PFSK-1 (cell line): ENCODE measurements around the gene CPSF3.

ENCODE experiments used
- FOXP2 ChIP-seq: optimal IDR thresholded peaks from 2 replicates; pipeline ENCODE3; 2011; ENCODE audit warnings: borderline replicate concordance, control low read depth, inconsistent platforms; ENCODE audit not compliant: insufficient read depth; ENCODE audit errors: extremely low read length, extremely low read depth
- POLR2AphosphoS5 ChIP-seq: IDR thresholded peaks from 2 replicates; pipeline ENCODE4 v1.6.1; 2012; ENCODE audit warnings: low read depth, mild to moderate bottlenecking, control low read depth, low read length, moderate library complexity
- SIN3A ChIP-seq: IDR thresholded peaks from 2 replicates; pipeline ENCODE4 v1.6.1; 2012; ENCODE audit warnings: mild to moderate bottlenecking, low read length, moderate library complexity, borderline replicate concordance; ENCODE audit not compliant: insufficient read depth
- TAF1 ChIP-seq: IDR thresholded peaks from 2 replicates; pipeline ENCODE4 v1.6.1; 2012; ENCODE audit warnings: low read length, control low read depth, borderline replicate concordance; ENCODE audit not compliant: insufficient read depth
- TF ChIP-seq, protein P1 (sequence below), 2 experiments: IDR thresholded peaks; 2 replicates each; pipeline versions ENCODE4 v1.6.1 to v1.8.0; 2011 to 2012; ENCODE audit warnings: low read depth in 2 of 2, low read length in 2 of 2, control low read depth in 1 of 2, inconsistent platforms in 1 of 2, mild to moderate bottlenecking in 1 of 2, moderate library complexity in 1 of 2; ENCODE audit not compliant: insufficient read depth in 1 of 2

DNA sequence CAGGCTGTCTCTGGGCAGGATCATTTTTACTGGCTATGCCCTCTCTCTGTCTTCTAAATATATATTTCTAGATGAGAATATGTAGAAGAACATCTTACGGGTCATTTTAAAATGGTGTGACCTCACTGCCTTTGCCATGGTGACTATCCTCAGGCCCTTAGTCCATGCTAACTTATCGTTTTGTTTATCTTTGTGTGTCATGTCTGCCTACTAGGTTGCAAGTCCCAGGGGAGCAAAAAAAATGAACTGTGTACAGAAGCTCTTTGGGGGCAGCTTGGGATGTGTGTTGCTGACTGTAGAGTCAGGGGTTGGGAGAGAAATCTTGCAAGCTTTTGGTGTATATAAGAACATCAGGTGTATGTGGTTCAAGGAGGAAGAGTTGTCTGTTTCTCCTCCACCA lies 11.0 kb downstream of the CPSF3 start:
- TF ChIP-seq, protein P1, sequence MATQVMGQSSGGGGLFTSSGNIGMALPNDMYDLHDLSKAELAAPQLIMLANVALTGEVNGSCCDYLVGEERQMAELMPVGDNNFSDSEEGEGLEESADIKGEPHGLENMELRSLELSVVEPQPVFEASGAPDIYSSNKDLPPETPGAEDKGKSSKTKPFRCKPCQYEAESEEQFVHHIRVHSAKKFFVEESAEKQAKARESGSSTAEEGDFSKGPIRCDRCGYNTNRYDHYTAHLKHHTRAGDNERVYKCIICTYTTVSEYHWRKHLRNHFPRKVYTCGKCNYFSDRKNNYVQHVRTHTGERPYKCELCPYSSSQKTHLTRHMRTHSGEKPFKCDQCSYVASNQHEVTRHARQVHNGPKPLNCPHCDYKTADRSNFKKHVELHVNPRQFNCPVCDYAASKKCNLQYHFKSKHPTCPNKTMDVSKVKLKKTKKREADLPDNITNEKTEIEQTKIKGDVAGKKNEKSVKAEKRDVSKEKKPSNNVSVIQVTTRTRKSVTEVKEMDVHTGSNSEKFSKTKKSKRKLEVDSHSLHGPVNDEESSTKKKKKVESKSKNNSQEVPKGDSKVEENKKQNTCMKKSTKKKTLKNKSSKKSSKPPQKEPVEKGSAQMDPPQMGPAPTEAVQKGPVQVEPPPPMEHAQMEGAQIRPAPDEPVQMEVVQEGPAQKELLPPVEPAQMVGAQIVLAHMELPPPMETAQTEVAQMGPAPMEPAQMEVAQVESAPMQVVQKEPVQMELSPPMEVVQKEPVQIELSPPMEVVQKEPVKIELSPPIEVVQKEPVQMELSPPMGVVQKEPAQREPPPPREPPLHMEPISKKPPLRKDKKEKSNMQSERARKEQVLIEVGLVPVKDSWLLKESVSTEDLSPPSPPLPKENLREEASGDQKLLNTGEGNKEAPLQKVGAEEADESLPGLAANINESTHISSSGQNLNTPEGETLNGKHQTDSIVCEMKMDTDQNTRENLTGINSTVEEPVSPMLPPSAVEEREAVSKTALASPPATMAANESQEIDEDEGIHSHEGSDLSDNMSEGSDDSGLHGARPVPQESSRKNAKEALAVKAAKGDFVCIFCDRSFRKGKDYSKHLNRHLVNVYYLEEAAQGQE (IDR thresholded peaks at IDR 0.05; ENCODE audit: insufficient read depth in 1 of 2, low read depth in 2 of 2, low read length in 2 of 2) = no peak
- no peak for TF ChIP-seq POLR2AphosphoS5
- no peak for TF ChIP-seq SIN3A
- no peak for TF ChIP-seq TAF1
- no peak for TF ChIP-seq FOXP2
